HepG2 (cell line): ENCODE results near the gene PLD1. TPM values are rescaled to one million over a fixed set of nuclear protein-coding genes. Genes with fewer than 3 reads are reported as not detected.

Source experiments
- ATF7-NPFF ChIP-seq: sonication (generic); formaldehyde crosslinking; IDR thresholded peaks from 2 replicates; pipeline ENCODE4 v1.8.1; 2023; ENCODE audit warnings: mild to moderate bottlenecking, low read depth, missing genetic modification reagents, moderate library complexity
- CREBL2 ChIP-seq: sonication (generic); formaldehyde crosslinking; IDR thresholded peaks from 2 replicates; pipeline ENCODE4 v1.8.1; 2023; ENCODE audit warnings: missing genetic modification reagents, mild to moderate bottlenecking, borderline replicate concordance
- ELF3 ChIP-seq: IDR thresholded peaks from 2 replicates; pipeline ENCODE4 v1.6.1; 2016; ENCODE audit warnings: missing genetic modification reagents, missing compliant biosample characterization
- FOXO4 ChIP-seq: sonication (generic); formaldehyde crosslinking; conservative IDR thresholded peaks from 2 replicates; pipeline ENCODE4 v1.8.1; 2023; ENCODE audit warnings: missing genetic modification reagents
- IRF1 ChIP-seq: sonication (generic); formaldehyde crosslinking; IDR thresholded peaks from 2 replicates; pipeline ENCODE4 v1.4.0; 2020; ENCODE audit warnings: low read depth, mild to moderate bottlenecking, missing genetic modification reagents
- JUNB ChIP-seq: sonication (generic); formaldehyde crosslinking; IDR thresholded peaks from 2 replicates; pipeline ENCODE4 v1.8.0; 2022; ENCODE audit warnings: missing genetic modification reagents, mild to moderate bottlenecking, borderline replicate concordance
- LRRFIP1 ChIP-seq: sonication (generic); formaldehyde crosslinking; conservative IDR thresholded peaks from 2 replicates; pipeline ENCODE4 v1.4.0; 2020; ENCODE audit warnings: missing genetic modification reagents
- NFIC ChIP-seq: IDR thresholded peaks from 2 replicates; pipeline ENCODE4 v1.6.1; 2012; ENCODE audit warnings: mild to moderate bottlenecking, low read length, inconsistent platforms
- PAWR ChIP-seq: sonication (generic); formaldehyde crosslinking; IDR thresholded peaks from 2 replicates; pipeline ENCODE4 v1.4.0; 2020; ENCODE audit warnings: missing genetic modification reagents, mild to moderate bottlenecking, borderline replicate concordance
- PAXIP1 ChIP-seq: sonication (generic); formaldehyde crosslinking; conservative IDR thresholded peaks from 2 replicates; pipeline ENCODE4 v1.4.0; 2020; ENCODE audit warnings: mild to moderate bottlenecking, missing genetic modification reagents, moderate library complexity
- PCBP2 ChIP-seq: fragments of 200-400 bp; formaldehyde crosslinking; optimal IDR thresholded peaks from 2 replicates; pipeline ENCODE3; 2018; ENCODE audit warnings: low read length, low read depth; ENCODE audit not compliant: poor library complexity, severe bottlenecking
- PHF5A ChIP-seq: IDR thresholded peaks from one replicate; pipeline ENCODE4 v1.6.1; 2018; ENCODE audit warnings: low read depth, missing genetic modification reagents; ENCODE audit not compliant: unreplicated experiment
- REPIN1 ChIP-seq: sonication (generic); formaldehyde crosslinking; IDR thresholded peaks from 2 replicates; pipeline ENCODE4 v1.8.0; 2022; ENCODE audit warnings: missing genetic modification reagents, low read depth, mild to moderate bottlenecking, borderline replicate concordance
- SOX5 ChIP-seq: IDR thresholded peaks from 2 replicates; pipeline ENCODE4 v1.6.1; 2016; ENCODE audit warnings: borderline replicate concordance
- SRY ChIP-seq: sonication (generic); formaldehyde crosslinking; IDR thresholded peaks from 2 replicates; pipeline ENCODE4 v1.8.0; 2022; ENCODE audit warnings: mild to moderate bottlenecking, missing genetic modification reagents
- TARDBP ChIP-seq: sonication (generic); formaldehyde crosslinking; IDR thresholded peaks from 2 replicates; pipeline ENCODE4 v1.8.0; 2022; ENCODE audit warnings: mild to moderate bottlenecking, missing genetic modification reagents
- U2AF2 ChIP-seq: fragments of 200-400 bp; formaldehyde crosslinking; IDR thresholded peaks from 2 replicates; pipeline ENCODE4 v1.6.1; 2017; ENCODE audit warnings: low read depth, mild to moderate bottlenecking, low read length
- ZIK1 ChIP-seq: sonication (generic); formaldehyde crosslinking; IDR thresholded peaks from 2 replicates; pipeline ENCODE4 v1.5.0; 2020; ENCODE audit warnings: mild to moderate bottlenecking, low read depth, missing genetic modification reagents, borderline replicate concordance
- ZNF550 ChIP-seq: sonication (generic); formaldehyde crosslinking; IDR thresholded peaks from 2 replicates; pipeline ENCODE4 v1.4.0; 2020; ENCODE audit warnings: mild to moderate bottlenecking, missing genetic modification reagents, borderline replicate concordance
- ZNF557 ChIP-seq: sonication (generic); formaldehyde crosslinking; IDR thresholded peaks from 2 replicates; pipeline ENCODE4 v1.4.0; 2020; ENCODE audit warnings: missing genetic modification reagents
- ZSCAN25 ChIP-seq: sonication (generic); formaldehyde crosslinking; IDR thresholded peaks from 2 replicates; pipeline ENCODE4 v1.8.0; 2022; ENCODE audit warnings: mild to moderate bottlenecking, missing genetic modification reagents
- polyA plus RNA-seq, 8 experiments: library from polyadenylated mRNA; depleted of rRNA in 3 of 8; stranded (reverse) in 7 of 8; unstranded in 1 of 8; fragments of >200 nt; fragmentation: Illumina TruSeq in 4 of 8; extraction: Trizol in 4 of 8; gene quantifications; 2 replicates each; pipeline versions ENCODE4 v1.2.1 to v1.2.3, GENCODE V29; 2011 to 2016; ENCODE audit warnings: low read depth in 4 of 8, missing spikeins in 1 of 8, mixed read lengths in 1 of 8; ENCODE audit not compliant: insufficient read depth in 1 of 8
- total RNA-seq, 5 experiments: library from RNA; depleted of rRNA; stranded (reverse); fragments of >200 nt; fragmentation: Illumina TruSeq; extraction: Trizol; gene quantifications; 2 replicates each; pipeline ENCODE4 v1.2.3, GENCODE V29; 2016; ENCODE audit warnings: low read depth in 1 of 5

Gene PLD1
- total and polyA plus RNA-seq, 2 of the 13 experiments (the other 11 are each of a cell fraction or from before 2014, with no cell fraction given) = 27.1 to 59.4 TPM

GRCh38 chr3:171809861-171810628, at the start of gene PLD1 (continued):
- TF ChIP-seq CREBL2 (CRISPR knock-in tag) = no peak
- TF ChIP-seq JUNB (CRISPR knock-in tag) = no peak
- no peak for TF ChIP-seq ZIK1 (CRISPR knock-in tag)
- peak; percentile 97; the same call in 1 of the 2 replicates for TF ChIP-seq FOXO4 (CRISPR knock-in tag)
- TF ChIP-seq PAWR (CRISPR knock-in tag) = peak; percentile 85; the same call in 1 of the 2 replicates
- TF ChIP-seq SRY = peak; percentile 69
- peak; percentile 39 for TF ChIP-seq PAXIP1
- no peak for TF ChIP-seq NFIC
- TF ChIP-seq PHF5A = peak; percentile 51
- TF ChIP-seq ZNF557 (CRISPR knock-in tag) = peak; percentile 3; the same call in 1 of the 2 replicates
- peak; percentile 97 for TF ChIP-seq ELF3 (CRISPR knock-in tag)
- no peak for TF ChIP-seq PCBP2
- no peak for TF ChIP-seq LRRFIP1 (CRISPR knock-in tag)
- peak; percentile 41; the same call in 1 of the 2 replicates for TF ChIP-seq TARDBP (CRISPR knock-in tag)
- no peak; the same call in 1 of the 2 replicates for TF ChIP-seq IRF1 (CRISPR knock-in tag)
- TF ChIP-seq ZSCAN25 (CRISPR knock-in tag) = peak; percentile 99
- peak; percentile 55; the same call in 1 of the 2 replicates for TF ChIP-seq SOX5 (CRISPR knock-in tag)
- TF ChIP-seq REPIN1 (CRISPR knock-in tag) = no peak; the same call in 1 of the 2 replicates
- TF ChIP-seq U2AF2 = no peak
- no peak for TF ChIP-seq ZNF550 (CRISPR knock-in tag)
- TF ChIP-seq ATF7-NPFF = peak; percentile 66
